ENCODE measurements around the gene RPS6KB1. TPM values are rescaled to one million over a fixed set of nuclear protein-coding genes. Genes with fewer than 3 reads are reported as not detected.
"Not testable (repeated sequence)": the region's sequence is repeated elsewhere in the genome, so short reads cannot be mapped to it uniquely, and the experiment has no call there.

RPS6KB1 gene
- total RNA-seq, 3 donors from 2014 or later (not counting 1 experiment from before 2014, with no cell fraction given) = 70.6 to 85.0 (median 78.2) TPM

DNA sequence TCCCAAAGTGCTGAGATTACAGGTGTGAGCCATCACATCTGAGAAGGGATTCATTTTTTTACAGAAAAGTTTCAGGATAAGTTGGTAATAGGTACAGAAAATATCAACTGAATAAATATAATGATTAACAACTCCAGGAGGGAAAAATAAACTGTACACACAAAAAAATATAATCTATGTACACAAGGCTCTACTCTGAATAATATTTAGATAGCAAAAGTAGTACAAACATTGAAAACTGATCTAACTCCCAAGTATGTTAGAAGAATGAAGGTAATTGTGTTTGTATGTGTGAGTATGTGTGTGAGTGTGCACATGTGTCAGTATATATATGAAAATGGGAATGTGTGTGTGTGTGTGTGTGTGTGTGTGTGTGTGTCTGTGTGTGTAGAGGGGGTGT lies 20.6 kb upstream of the RPS6KB1 start:
- no peak for ATAC-seq
- Mint-ChIP-seq H3K4me1 (no peaks in the 10 kb centered on the region), H3K27me3 (ENCODE audit: low read depth in 2 of 2) (no peaks in the 10 kb centered on the region), H3K36me3 (peaks cover 3% of the 10 kb centered on the region), H3K27ac (no peak overlapping the region), H3K9me3 (no peaks in the 10 kb centered on the region), H3K4me3 (no peak overlapping the region)
- DNase-seq = no peak
- no peaks in the 10 kb centered on the region for H3K4me1 ChIP-seq (ENCODE audit: control insufficient read depth, insufficient read depth, low read length)
- intact Hi-C loops (cut with micrococcal nuclease) = no loop called here
- H3K27ac ChIP-seq (ENCODE audit: low read length) = no peak overlapping the region
- H3K9me3 ChIP-seq (ENCODE audit: control insufficient read depth, insufficient read depth, low read length) = no peaks in the 10 kb centered on the region
- H3K27me3 ChIP-seq (ENCODE audit: control insufficient read depth, insufficient read depth, low read length) = no peaks in the 10 kb centered on the region
- no peak overlapping the region for H3K4me3 ChIP-seq (ENCODE audit: low read length)
- H3K36me3 ChIP-seq (ENCODE audit: control insufficient read depth, insufficient read depth, low read length) = peaks cover 29% of the 10 kb centered on the region
- TF ChIP-seq, protein P1, sequence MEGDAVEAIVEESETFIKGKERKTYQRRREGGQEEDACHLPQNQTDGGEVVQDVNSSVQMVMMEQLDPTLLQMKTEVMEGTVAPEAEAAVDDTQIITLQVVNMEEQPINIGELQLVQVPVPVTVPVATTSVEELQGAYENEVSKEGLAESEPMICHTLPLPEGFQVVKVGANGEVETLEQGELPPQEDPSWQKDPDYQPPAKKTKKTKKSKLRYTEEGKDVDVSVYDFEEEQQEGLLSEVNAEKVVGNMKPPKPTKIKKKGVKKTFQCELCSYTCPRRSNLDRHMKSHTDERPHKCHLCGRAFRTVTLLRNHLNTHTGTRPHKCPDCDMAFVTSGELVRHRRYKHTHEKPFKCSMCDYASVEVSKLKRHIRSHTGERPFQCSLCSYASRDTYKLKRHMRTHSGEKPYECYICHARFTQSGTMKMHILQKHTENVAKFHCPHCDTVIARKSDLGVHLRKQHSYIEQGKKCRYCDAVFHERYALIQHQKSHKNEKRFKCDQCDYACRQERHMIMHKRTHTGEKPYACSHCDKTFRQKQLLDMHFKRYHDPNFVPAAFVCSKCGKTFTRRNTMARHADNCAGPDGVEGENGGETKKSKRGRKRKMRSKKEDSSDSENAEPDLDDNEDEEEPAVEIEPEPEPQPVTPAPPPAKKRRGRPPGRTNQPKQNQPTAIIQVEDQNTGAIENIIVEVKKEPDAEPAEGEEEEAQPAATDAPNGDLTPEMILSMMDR (IDR thresholded peaks at IDR 0.05) = no peak

DNA sequence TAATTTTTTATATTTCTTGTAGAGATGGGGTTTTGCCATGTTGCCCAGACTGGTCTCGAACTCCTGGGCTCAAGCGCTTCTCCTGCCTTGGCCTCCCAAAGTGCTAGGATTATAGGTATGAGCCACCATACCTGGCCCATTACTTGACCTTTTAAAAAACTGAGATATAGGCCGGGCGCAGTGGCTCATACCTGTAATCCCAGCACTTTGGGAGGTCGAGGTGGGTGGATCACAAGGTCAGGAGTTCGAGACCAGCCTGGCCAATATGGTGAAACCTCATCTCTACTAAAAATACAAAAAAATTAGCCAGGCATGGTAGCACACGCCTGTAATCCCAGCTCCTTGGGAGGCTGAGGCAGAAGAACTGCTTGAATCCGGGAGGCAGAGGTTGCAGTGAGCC lies 19.5 kb upstream of the RPS6KB1 start:
- H3K27me3 Mint-ChIP-seq (ENCODE audit: low read depth in 2 of 2); H3K27ac Mint-ChIP-seq; intact Hi-C loops (cut with micrococcal nuclease); H3K27ac ChIP-seq (ENCODE audit: low read length); DNase-seq; H3K4me3 ChIP-seq (ENCODE audit: low read length); H3K9me3 ChIP-seq (ENCODE audit: control insufficient read depth, insufficient read depth, low read length); H3K4me1 Mint-ChIP-seq; H3K4me1 ChIP-seq (ENCODE audit: control insufficient read depth, insufficient read depth, low read length); H3K9me3 Mint-ChIP-seq; ATAC-seq; H3K27me3 ChIP-seq (ENCODE audit: control insufficient read depth, insufficient read depth, low read length); H3K4me3 Mint-ChIP-seq: not testable (repeated sequence)
- peaks cover 12% of the 10 kb centered on the region for H3K36me3 Mint-ChIP-seq
- H3K36me3 ChIP-seq (ENCODE audit: control insufficient read depth, insufficient read depth, low read length) = peaks cover 34% of the 10 kb centered on the region
- 100% methylated on average over 7 of the region's 8 CpGs for WGBS (ENCODE audit: insufficient coverage)

DNA sequence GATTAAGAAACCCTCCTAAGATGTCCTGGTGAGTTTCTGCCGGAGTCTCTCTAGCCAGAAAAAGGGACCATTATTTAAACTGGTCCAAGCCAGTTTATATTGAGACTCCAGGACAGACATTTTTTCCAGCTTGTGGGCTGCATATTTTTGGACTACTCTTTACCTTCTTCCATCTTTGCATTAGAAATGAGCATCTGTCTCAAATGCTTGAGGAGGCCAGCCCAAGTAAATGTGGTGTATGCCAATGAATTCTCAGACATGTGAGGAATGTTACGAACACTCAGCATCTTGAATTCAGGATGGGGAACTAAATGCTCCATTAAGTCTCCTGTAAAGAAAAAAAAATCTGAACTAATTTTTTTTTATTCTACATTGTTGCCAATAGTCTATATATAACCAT lies 18.5 kb upstream of the RPS6KB1 start:
- H3K36me3 ChIP-seq (ENCODE audit: control insufficient read depth, insufficient read depth, low read length) = peaks cover 37% of the 10 kb centered on the region
- H3K36me3 Mint-ChIP-seq = peaks cover 12% of the 10 kb centered on the region
- no peak overlapping the region for H3K27ac ChIP-seq (ENCODE audit: low read length)
- 100% methylated on average over 2 of the region's 2 CpGs for WGBS (ENCODE audit: insufficient coverage)
- H3K4me3 Mint-ChIP-seq = no peak overlapping the region
- H3K27ac Mint-ChIP-seq = no peak overlapping the region
- no peaks in the 10 kb centered on the region for H3K27me3 ChIP-seq (ENCODE audit: control insufficient read depth, insufficient read depth, low read length)
- no peaks in the 10 kb centered on the region for H3K4me1 ChIP-seq (ENCODE audit: control insufficient read depth, insufficient read depth, low read length)
- no peaks in the 10 kb centered on the region for H3K4me1 Mint-ChIP-seq
- intact Hi-C loops (cut with micrococcal nuclease) = no loop called here
- no peak overlapping the region for H3K4me3 ChIP-seq (ENCODE audit: low read length)
- H3K9me3 ChIP-seq (ENCODE audit: control insufficient read depth, insufficient read depth, low read length) = no peaks in the 10 kb centered on the region
- TF ChIP-seq, protein P1 (IDR thresholded peaks at IDR 0.05) = no peak
- no peaks in the 10 kb centered on the region for H3K9me3 Mint-ChIP-seq
- ATAC-seq = no peak
- no peak for DNase-seq
- no peaks in the 10 kb centered on the region for H3K27me3 Mint-ChIP-seq (ENCODE audit: low read depth in 2 of 2)

DNA sequence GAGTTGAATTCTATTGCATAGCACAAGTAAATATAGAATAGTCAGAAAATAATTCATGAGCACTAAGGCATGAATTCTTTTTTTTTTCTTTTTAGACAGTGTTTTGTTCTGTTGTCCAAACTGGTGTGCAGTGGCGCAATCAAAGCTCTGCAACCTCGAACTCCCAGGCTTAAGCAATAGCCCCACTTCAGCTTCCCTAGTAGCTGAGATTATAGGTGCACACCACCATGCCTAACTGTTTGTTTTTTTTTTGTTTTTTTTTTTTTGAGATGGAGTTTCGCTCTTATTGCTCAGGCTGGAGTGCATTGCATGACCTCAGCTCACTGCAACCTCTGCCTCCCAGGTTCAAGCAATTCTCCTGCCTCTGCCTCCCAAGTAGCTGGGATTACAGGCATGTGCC lies 16.8 kb upstream of the RPS6KB1 start:
- intact Hi-C loops (cut with micrococcal nuclease) = no loop called here
- Mint-ChIP-seq H3K27me3 (ENCODE audit: low read depth in 2 of 2) (no peaks in the 10 kb centered on the region), H3K4me3 (no peak overlapping the region), H3K9me3 (no peaks in the 10 kb centered on the region), H3K27ac (no peak overlapping the region), H3K4me1 (no peaks in the 10 kb centered on the region), H3K36me3 (peaks cover 12% of the 10 kb centered on the region)
- Histone ChIP-seq H3K27ac (ENCODE audit: low read length) (no peak overlapping the region), H3K4me1 (ENCODE audit: control insufficient read depth, insufficient read depth, low read length) (no peaks in the 10 kb centered on the region), H3K4me3 (ENCODE audit: low read length) (no peak overlapping the region), H3K27me3 (ENCODE audit: control insufficient read depth, insufficient read depth, low read length) (no peaks in the 10 kb centered on the region), H3K36me3 (ENCODE audit: control insufficient read depth, insufficient read depth, low read length) (peaks cover 41% of the 10 kb centered on the region), H3K9me3 (ENCODE audit: control insufficient read depth, insufficient read depth, low read length) (no peaks in the 10 kb centered on the region)
- ATAC-seq = no peak
- 97% methylated on average over 3 of the region's 3 CpGs for WGBS (ENCODE audit: insufficient coverage)
- no peak for DNase-seq
- TF ChIP-seq, protein P1 (IDR thresholded peaks at IDR 0.05) = no peak

Data from natural killer cell (primary cell).